NCI-H1092 treated with DMSO at 0.1 percent for 48 hours (cell line): ENCODE results near the gene ERMARD.
A peak's percentile ranks its signal among the peaks of the same experiment; 100 is the strongest.

Source experiments
- DNase-seq: peaks from one replicate; lab custom pipeline; 2025; lab: John Stamatoyannopoulos, UW

ERMARD gene

DNA sequence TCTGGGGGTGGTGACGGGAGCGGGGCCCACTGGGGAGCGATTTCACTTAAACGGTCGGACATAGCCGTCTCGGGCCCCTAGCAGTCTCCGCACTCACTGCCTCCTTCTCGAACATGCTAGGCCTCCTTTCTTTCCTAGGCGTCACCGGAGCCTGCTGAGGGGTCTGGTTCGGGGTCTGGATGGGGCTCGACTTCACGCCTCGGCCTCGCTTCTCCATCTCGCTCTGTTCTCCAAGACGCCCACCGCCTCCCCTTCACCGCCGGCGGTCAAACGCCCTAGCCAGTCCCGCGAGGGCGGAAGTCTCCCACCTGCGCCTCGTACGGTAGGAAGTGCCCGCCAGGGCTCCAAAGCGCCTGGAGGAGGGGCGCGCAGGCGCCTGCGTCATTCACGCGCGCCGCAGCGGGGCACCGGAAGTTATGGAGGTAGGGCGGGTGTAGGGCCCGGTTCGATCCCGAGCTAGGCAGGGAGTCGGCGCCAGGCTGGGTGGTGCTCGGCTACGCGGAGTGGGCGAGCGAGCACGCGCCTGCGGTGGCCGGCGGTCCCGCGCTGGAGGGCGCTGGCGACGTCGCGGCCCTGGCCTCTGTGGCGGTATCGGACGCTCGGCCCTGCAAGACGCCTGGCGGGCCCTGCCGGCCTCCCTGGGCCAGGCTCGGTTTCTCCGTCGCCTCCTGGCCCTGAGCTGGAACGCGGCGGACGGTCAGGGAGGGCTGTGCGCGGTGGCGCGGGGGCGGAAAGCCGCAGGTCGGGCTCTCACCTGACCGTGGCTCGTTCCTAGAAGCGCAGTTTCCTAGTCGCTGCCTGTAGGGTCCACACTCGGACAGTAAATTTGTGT, at the start of gene ERMARD, which contains the start of gene DYNLT2:
Gene ERMARD, plus strand, starts transcription at position 381 of the 832 bp plus-strand sequence. Its CDS starts 36 bp downstream, at position 417.
Gene DYNLT2, minus strand, starts transcription at position 331 of the 832 bp plus-strand sequence. Its CDS starts 114 bp downstream, at position 217.
- DNase-seq, result peak; percentile 97

DNA sequence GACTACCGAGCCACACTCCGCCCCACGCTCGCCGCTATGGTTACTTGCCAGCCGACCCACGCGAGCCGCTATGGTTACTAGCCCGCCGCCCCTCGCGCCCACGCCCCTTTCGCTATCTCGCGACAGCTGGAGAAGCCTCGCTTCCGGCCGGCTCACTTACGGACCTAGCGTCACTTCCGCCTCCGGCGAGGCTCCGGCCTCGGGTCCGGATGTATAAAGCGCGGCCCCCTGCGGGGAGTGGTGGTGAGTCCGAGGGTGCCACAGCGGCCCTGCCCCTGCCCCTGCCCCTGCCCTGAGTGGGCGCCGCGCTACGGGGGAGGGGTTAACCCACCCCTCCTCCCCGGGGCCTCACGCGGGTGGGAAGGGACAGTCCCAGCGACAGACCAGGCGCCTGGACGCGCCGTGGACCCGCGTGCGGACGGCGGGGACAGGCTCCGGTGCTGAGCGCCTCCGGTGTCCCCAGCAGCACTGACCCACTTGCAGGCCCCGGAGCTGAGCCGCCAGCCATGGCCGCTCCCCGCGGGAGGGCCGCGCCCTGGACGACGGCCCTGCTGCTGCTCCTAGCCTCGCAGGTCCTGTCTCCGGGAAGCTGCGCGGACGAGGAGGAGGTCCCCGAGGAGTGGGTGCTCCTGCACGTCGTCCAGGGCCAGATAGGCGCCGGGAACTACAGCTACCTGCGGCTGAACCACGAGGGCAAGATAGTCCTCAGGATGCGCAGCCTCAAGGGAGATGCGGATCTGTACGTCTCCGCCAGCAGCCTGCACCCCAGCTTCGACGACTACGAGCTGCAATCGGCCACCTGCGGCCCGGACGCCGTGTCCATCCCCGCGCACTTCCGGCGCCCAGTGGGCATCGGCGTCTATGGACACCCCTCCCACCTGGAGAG, 49.2 kb upstream of the ERMARD start, which contains the start of the genes C6orf120 and WDR27:
Gene C6orf120, plus strand, starts transcription at position 173 of the 886 bp plus-strand sequence. Its CDS starts 334 bp downstream, at position 507.
Gene WDR27, minus strand, starts transcription at position 76 of the 886 bp plus-strand sequence. CDS start 13,024 bp downstream, outside the sequence.
- peak; percentile 99 for DNase-seq

DNA sequence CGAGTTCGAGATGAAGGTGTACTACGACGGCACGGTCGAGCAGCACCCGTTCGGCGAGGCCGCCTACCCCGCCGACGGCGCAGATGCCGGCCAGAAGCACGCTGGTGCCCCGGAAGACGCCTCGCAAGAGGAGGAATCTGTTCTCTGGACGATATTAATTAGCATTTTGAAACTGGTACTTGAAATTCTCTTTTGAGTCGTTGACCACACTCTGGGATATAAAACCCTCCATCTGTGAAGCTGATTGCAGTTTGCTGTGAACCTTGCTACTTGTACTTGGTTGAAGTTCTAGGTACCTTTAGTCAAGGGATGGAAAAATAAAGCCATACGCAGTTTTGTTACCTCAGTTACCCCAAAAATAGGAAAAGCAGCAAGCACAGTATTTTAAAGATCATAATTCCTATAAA, 48.6 kb upstream of the ERMARD start:
- DNase-seq, result no peak

DNA sequence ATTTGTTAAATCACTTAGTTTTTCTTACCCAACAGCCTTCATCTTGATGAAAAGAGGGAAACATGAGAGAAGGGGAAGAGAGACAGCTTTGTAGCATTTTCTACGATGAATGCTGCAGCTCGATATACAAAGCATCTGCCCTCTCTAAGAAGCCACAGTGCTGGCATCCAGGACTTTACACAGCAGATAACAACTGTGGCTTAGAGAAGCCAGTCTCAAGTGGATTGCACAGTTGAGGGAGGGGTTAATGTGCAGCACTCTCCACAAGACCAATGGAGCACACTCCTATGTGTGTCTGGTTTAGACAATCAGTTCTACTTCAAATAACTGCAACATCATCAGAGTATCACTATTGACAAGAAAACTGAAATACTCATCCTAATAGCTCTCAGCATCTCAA, 43.6 kb upstream of the ERMARD start:
- no peak for DNase-seq

DNA sequence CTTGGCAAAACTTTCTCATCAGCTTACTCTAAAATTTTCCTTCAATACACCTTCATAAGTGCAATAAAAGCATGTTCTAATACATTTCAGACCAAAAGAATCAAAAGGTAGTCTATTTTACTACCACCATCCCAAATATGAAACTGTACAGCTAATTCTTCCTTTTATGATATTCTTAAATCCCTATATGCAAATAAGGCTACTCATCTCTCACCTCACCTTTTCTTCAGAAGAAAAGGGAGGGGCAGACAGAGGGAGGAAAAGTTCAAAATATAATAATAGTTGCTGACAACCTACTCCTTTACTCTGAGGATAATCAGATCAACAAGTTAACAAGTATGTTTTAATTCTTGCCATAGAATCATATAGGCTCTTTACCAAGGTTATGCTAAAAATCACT, 42.1 kb upstream of the ERMARD start:
- no peak for DNase-seq

DNA sequence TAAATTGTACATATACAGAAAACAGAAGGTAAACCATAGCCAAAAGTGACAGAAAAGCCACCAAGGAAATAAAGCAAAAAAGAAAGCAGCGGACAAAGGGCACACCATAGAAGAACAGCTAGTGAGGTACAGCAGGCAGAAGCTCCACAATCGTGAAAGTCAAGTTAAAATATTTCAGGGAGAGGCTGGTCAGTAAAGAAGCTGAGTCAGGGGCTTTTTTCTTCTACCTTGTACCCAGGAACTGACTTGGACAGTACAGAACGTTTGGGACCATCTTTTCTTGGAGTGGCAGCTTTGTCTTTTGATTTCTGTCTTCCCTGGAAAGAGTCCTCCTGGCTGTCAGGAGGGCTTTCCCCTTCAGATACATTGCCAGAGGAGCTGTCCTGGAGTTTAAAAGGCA, 41.4 kb upstream of the ERMARD start:
- DNase-seq, result no peak

DNA sequence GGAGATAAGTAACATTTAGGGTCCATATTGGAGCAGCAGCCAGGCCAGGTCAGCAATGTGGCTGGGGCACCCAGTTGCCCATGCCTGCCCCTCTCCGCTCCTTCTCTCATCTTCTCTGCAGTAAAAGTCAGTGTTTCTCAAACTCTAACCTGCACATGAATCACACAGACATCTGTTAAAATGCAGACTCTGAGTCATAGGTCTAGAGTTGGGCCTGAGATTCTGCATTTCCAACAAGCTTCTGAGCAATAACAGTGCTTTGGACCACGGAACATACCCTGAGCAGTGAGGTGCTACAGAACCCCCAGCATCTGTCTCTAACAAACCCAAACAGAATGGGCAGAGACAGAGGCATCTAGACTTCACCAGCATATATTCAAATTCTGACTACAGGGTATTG, 37.2 kb upstream of the ERMARD start:
- no peak for DNase-seq

DNA sequence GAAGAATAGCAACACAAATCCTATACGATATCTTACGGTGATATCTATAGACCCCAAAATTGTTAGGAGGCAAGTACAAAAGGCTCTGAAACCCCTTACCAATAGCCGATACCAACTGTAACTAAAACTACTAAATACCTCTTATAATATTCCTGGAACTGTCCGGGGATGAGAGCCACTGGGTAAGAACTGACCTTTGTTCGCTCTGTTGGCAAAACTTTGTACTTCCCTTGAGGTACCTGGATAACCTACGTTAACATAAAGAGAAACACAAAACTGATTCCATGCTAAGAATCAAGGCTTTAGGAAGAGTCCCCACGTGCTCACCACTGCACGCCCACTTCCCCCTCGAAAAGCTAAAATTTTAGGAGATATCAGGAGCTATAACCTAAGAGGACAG, 36.8 kb upstream of the ERMARD start:
- DNase-seq, result no peak

DNA sequence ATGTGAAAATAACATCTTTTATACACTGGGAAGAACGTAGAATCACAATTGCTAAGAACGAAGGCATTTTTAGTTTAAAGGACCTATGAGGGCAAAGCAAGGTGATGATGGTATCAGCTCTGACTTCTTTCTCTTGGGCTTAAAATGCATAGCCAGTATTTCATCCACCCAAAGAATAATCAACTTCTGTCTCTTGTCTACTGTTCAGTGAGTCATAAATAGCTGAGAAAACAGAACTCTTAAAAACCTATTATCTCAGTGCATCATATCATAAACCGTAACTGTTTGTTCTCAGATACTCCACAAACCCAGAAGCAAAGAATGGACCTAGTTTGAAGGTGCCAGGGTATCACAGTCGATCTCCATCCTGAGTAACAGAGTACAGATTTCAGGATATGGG, 32.3 kb upstream of the ERMARD start:
- DNase-seq, result no peak

DNA sequence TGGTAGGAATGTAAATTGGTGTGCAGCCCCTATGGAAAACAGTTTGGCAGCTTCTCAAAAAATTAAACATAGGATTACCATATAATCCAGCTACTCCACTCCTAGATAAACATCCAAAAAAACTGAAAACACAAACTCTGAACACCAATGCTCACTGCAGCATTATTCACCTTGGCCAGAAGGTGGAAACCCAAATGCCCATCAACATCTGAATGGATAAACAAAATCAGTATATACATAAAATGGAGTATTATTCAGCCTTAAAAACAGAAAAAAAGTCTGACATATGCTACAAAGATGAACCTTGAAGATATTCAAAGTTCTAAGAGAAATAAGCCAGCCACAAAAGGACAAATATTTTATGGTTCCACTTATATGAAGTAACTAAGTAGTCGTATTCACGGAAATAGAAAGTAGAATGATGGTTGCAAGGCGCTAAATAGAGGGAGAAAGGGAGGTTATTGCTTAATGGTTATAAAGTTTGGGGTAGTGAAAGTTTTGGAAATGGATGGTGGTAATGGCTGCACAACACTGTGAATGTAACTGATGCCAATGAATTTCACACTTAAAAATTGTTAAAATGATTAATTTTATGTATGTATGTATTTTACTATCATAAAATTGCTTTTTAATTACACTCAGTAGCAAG, 31.1 kb upstream of the ERMARD start:
- DNase-seq, result no peak

DNA sequence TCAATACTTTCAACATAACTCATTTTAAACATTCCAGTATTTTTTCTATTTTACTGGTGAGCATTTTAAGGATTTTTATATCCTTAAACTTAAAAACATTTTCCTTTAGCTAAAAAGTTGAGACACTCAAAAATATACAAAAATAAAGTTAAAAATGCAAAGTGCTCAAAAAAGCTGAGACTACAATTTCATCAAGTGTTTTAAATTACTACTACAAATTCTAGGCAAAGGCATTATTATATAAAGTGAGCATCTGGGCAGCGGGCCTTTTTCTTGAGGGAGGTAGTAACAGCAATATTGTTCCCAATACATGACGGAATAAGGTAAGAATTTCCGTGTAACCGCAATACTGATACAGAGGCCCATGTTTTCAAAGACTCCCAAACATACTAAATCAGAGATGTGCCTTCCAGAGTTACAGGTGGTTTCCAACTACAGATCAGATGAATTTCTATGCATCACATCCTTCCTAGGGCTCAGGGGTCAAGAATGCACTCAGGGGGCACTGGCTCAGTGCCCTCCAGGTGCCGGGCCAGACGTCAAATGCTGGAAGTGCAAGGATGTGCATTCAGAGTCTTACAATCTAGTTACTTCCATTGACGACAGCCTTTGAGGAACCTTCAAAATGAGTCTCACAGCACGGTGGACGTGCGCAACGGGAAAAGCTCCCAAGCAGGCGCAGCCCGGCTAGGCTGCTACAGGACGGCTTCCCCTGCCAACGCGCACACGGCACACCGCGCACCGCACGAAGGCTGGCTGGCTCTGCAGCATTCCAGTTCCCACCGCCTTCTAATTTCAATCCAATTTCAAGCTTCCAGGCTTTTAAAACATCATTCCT, 28.8 kb upstream of the ERMARD start:
- no peak for DNase-seq

DNA sequence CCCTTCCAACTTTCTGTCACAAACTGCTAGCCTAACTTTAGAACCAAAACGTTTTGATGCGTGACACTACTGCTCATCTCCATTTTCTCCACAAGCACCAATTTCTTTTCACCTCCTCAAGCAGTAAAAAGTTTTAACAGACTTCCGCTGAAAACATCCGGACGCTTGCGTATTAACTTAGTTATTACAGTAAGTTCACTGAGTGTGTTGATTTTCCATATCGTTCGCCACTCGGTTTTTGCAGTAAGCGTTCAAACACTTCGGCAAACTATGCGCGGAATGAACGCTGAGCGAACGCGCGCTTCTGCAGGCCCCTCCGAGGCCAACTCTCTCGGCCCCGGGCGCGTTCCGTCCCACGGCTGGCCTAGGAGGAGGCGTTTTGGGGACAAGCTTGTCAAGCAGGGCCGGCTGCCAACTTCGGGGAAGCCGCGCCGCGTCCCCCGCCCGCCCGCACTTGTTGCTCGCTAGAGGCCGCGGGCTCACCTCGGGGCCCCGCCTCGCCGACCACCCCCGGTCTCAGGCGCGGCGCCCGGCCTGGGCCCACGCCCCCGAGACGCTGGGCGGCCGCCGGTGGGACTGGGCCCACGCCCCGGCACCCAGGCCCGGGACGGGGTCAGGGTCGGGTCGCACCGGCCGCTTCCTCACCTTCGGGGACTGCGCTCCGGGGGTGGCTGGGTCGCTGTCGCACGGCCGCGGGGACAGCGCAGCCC, 28.1 kb upstream of the ERMARD start:
- DNase-seq, result peak; percentile 56

DNA sequence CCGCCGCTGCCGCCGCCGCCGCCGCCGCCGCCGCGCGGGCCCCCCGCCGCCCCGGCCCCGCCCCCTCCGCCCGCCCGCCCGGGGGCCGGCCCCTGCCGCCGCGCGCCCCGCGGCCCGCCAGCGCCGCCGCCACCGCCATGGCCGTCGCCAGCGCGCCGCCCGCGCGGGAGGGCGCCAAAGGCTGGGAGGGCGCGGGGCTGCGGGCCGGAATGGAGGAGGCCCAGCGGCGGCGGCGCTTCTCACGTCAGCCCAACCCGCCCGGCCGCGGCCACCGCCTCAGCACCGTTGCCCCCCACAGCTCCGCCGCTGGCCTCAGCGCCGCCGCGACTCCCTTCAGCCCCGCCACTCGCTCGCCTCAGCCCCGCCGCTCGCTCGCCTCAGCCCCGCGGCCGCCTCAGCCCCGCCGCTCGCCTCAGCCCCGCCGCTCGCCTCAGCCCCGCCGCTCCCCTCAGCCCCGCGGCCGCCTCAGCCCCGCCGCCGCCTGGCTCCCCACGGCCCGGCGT, 27.4 kb upstream of the ERMARD start:
- peak; percentile 85 for DNase-seq

DNA sequence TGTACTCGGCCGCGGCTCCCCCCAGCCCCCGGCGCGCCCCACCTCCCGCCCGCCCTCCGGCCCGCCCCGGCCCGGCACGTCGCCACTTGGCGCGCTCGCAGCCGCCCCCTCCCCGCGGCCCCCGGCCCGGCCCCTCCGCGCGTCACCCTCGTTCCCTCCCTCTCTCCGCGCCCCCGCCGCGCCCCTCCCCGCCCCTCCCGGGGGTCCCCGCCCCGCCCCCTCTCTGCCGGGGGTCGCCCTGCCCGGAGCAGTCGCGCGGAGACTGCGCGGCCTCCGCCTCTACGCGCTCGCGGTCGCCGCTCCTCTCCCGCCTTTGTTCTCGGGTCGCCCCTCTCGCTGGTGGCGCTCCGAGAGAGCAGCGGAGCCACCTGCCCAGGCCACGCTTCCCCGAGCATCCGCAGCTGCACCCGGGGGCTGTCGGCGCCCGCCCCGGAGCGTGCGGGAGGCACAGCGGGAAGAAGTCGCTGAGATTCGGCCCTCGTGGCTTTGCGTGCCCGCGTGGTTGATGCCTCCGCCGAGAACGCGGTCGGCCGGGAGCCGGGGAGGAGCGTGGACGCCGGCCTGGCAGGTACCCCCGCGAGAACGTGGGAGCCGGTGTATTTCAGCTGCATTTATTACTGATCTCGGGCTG, 26.8 kb upstream of the ERMARD start, which contains the start of gene PHF10:
Gene PHF10, minus strand, starts transcription at position 7 of the 631 bp plus-strand sequence. CDS start 569 bp downstream, outside the sequence.
- peak; percentile 90 for DNase-seq

DNA sequence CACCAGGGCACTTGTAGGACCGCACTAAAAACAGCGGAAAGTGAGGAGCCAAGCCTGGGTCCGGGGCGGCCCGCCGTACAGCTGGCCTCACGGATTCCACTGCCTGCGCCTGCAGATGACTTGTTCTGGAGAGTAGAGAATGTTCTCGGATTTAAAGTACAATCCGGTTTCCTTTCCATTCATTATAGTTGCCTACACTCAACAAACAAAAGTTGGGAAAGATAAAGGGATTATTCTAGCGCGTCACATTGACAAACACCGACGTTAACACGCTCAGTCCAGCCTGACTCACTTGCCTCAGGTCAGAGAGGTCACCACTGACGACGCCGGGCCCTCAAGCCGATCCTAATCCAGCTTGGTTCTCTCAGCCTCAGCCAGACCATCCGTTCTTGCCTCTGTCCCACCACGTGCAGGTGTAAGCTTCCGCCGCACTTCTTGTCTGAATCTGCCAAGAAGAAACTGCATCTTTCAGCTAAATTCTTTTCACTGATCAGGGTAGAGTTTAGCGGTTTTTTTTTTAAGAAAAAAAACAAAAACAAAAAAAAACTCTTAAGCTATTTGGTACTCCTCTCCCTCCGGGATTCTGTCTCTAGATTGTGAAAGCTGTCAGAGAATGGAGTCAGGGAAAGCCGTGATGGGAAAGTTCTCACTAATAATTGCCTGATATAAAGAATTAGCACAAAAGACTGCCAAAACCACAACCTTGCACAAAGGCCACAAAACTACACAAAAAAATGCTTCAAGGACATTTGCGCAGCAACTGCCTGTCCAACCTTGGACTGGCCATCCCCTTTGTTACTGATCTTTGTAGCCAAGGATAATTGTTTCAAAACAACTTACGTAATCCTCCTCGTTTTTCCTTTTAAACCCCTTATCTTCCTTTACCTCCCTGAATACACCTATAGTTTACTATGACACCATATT, 26.0 kb upstream of the ERMARD start:
- DNase-seq, result peak; percentile 68

DNA sequence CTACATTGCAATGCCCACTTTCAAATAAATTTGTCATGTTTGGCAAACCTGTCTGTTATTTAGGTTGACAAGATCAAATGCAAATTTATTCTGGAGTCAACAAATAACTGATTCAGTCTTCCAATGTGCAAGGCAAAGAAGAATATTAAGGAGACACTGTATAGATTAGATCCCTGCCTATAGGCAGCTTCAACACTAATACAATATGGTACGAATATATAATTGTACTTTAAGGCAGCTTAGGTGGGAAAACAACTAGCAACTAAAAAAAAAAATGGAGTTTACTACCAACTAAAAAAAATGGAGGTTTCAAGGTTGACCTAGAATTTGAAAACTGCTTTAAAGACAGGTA, 25.4 kb upstream of the ERMARD start:
- no peak for DNase-seq

DNA sequence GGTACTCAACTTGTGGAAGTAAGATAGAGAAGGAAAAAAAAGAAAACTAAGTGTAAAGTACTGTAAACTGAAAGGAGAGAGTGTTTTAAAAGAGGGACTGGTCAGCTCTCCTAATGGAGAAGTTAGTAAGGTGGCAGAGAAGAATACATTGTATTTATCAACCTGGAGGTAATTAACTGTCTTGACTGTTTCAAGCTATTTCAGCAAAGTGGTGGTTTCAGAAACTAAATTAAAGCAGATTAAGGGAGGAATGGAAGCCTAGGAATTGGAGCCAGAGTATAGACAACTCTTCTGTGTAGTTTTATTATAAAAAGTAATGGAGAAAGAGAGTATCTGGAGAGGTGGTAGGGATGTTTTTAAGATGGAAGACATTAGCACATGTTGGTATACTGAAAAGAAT, 24.5 kb upstream of the ERMARD start:
- DNase-seq, result no peak

DNA sequence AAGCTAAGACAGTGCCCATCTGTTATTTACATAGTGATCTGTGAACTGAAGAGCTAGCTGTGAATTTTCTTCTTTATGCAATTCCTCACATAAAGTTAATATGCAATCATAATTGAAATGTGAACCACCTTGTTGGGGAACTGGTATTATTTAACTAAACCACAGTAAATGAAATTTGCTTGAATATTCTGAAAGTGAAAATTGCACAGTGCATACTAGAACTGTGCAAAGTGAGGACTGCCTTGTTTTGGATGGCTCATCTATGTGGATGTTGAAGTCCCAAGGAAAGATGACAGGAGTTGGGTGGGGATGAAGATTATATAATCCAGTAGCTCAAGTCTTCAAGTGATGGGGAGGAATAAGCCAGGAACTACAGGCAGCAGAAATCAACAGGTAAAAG, 21.5 kb upstream of the ERMARD start:
- no peak for DNase-seq
